Skeletal muscle satellite cell (primary cell): ENCODE results near the gene ABCF3.

Experiments used
- H3K27me3 ChIP-seq: 2 replicates; pipeline ENCODE4 v1.7.0; 2013; ENCODE audit warnings: low read length; ENCODE audit not compliant: control insufficient read depth, insufficient read depth
- H3K36me3 ChIP-seq: 2 replicates; pipeline ENCODE4 v1.7.0; 2013; ENCODE audit warnings: mild to moderate bottlenecking, control low read depth, low read length; ENCODE audit not compliant: insufficient read depth
- H3K4me1 ChIP-seq: 2 replicates; pipeline ENCODE4 v1.7.0; 2013; ENCODE audit warnings: low read length; ENCODE audit not compliant: control insufficient read depth, insufficient read depth
- H3K4me2 ChIP-seq: 2 replicates; pipeline ENCODE4 v1.7.0; 2013; ENCODE audit warnings: mild to moderate bottlenecking, low read length
- H3K4me3 ChIP-seq: 2 replicates; pipeline ENCODE4 v1.7.0; 2013; ENCODE audit warnings: low read length
- H3K9ac ChIP-seq: 2 replicates; pipeline ENCODE4 v1.7.0; 2013; ENCODE audit warnings: mild to moderate bottlenecking, low read depth, low read length, moderate library complexity
- H3K9me3 ChIP-seq: replicated peaks from 2 replicates; pipeline ENCODE4 v1.7.0; 2013; ENCODE audit warnings: mild to moderate bottlenecking, control low read depth, low read length

ABCF3 gene

DNA sequence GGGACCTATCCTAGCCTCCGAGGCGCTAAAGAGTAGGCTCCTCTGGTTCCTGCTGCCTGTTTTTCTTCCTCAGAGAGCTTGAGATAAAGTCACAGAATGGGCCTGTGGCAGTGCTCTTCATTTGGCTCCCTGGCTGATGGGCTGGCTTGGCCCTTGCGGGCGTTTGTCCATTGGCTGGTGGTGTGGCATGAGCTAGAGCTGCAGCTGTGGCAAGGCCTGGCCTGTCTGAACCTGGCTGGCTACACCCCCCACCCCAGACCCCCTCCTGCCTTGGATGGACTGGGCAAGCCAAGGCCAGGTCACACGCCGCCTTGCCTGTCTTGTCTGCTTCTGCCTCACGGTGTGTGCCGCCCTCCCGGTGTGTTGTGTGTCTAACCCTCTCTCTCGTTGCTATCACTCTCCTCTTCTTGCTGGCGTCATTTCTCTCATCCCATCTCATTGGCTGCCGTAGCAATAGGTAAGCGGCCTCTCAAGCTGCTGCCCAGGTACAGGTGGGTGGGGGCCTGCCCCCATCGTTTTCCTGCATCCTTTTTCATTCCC, 8.2 kb upstream of the ABCF3 start:
- Histone ChIP-seq H3K4me3 (peak overlapping the region; percentile 99), H3K4me1 (peaks cover 54% of the 10 kb centered on the region), H3K36me3 (peaks cover 70% of the 10 kb centered on the region), H3K4me2 (peak overlapping the region; percentile 95), H3K27me3 (no peaks in the 10 kb centered on the region), H3K9ac (peak overlapping the region; percentile 99), H3K9me3 (no peaks in the 10 kb centered on the region)

DNA sequence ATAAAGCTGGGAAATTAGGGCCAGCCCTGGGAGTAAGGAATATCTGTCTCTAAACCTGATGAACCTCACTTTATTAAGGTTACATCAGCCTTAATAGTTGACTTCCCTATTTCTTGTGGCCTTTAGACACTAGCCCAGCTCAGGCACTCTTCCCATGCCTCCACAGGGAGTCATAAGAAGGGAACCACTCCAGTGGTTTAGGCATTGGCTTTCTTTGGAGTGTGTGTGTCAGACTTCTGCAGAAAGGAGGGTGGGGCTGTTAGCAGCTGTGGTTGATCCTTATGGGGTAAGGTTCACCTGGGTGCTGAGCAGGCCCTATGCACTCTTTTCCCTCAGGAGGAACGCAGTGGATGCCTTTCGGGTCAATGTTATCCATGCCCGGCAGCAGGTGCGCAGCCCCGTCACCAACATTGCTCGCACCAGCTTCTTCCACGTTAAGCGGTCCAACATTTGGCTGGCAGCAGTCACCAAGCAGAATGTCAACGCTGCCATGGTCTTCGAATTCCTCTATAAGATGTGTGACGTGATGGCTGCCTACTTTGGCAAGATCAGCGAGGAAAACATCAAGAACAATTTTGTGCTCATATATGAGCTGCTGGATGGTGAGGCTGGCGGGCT, 7.4 kb upstream of the ABCF3 start:
- Histone ChIP-seq H3K27me3 (no peaks in the 10 kb centered on the region), H3K36me3 (peaks cover 76% of the 10 kb centered on the region), H3K4me1 (peaks cover 46% of the 10 kb centered on the region), H3K9me3 (no peaks in the 10 kb centered on the region), H3K4me3 (no peak overlapping the region), H3K4me2 (peak overlapping the region; percentile 95), H3K9ac (peak overlapping the region; percentile 99)

DNA sequence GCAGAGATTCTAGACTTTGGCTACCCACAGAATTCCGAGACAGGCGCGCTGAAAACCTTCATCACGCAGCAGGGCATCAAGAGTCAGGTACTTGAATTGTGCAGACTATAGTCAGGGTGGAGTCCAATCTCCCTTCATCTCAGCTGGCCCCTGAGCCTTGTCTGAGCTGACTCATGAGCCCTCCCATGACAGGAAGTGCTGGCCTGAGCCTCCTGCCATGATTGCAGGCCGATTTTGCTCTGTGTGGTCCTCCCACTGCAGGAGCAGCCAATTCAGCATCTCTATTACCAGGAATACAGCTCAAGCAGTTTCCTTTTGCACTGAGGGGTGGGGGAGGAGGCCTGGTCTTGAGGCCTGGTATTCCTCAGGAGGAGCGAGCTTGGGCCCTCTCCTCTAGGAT, 5.8 kb upstream of the ABCF3 start:
- H3K9me3 ChIP-seq = no peaks in the 10 kb centered on the region
- peaks cover 42% of the 10 kb centered on the region for H3K4me1 ChIP-seq
- peak overlapping the region; percentile 10 for H3K4me2 ChIP-seq
- no peak overlapping the region for H3K9ac ChIP-seq
- H3K27me3 ChIP-seq = no peaks in the 10 kb centered on the region
- H3K4me3 ChIP-seq = no peak overlapping the region
- peaks cover 87% of the 10 kb centered on the region for H3K36me3 ChIP-seq

DNA sequence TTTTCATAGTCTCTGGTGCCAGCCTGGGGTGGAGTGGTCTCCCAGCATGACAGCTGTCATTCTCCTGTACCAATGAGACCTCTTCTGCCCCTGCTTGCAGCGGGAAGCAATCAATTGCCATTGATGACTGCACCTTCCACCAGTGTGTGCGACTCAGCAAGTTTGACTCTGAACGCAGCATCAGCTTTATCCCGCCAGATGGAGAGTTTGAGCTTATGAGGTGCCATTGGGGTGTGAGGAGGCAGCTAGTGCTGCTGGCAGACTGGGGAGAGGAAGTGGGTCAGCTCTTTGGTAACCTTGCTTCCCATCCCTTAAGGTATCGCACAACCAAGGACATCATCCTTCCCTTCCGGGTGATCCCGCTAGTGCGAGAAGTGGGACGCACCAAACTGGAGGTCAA, 4.4 kb upstream of the ABCF3 start:
- no peak overlapping the region for H3K4me2 ChIP-seq
- no peaks in the 10 kb centered on the region for H3K9me3 ChIP-seq
- H3K27me3 ChIP-seq = no peaks in the 10 kb centered on the region
- H3K36me3 ChIP-seq = peaks cover 86% of the 10 kb centered on the region
- no peak overlapping the region for H3K9ac ChIP-seq
- peaks cover 49% of the 10 kb centered on the region for H3K4me1 ChIP-seq
- no peak overlapping the region for H3K4me3 ChIP-seq

DNA sequence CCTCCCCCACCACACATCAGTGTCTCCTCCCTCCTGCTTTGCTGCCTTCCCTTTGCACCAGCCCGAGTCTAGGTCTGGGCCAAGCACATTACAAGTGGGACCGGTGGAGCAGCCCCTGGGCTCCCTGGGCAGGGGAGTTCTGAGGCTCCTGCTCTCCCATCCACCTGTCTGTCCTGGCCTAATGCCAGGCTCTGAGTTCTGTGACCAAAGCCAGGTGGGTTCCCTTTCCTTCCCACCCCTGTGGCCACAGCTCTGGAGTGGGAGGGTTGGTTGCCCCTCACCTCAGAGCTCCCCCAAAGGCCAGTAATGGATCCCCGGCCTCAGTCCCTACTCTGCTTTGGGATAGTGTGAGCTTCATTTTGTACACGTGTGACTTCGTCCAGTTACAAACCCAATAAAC, 2.3 kb upstream of the ABCF3 start:
- no peak overlapping the region for H3K9ac ChIP-seq
- no peaks in the 10 kb centered on the region for H3K9me3 ChIP-seq
- no peaks in the 10 kb centered on the region for H3K27me3 ChIP-seq
- H3K4me1 ChIP-seq = peaks cover 36% of the 10 kb centered on the region
- no peak overlapping the region for H3K4me3 ChIP-seq
- no peak overlapping the region for H3K4me2 ChIP-seq
- H3K36me3 ChIP-seq = peaks cover 76% of the 10 kb centered on the region

DNA sequence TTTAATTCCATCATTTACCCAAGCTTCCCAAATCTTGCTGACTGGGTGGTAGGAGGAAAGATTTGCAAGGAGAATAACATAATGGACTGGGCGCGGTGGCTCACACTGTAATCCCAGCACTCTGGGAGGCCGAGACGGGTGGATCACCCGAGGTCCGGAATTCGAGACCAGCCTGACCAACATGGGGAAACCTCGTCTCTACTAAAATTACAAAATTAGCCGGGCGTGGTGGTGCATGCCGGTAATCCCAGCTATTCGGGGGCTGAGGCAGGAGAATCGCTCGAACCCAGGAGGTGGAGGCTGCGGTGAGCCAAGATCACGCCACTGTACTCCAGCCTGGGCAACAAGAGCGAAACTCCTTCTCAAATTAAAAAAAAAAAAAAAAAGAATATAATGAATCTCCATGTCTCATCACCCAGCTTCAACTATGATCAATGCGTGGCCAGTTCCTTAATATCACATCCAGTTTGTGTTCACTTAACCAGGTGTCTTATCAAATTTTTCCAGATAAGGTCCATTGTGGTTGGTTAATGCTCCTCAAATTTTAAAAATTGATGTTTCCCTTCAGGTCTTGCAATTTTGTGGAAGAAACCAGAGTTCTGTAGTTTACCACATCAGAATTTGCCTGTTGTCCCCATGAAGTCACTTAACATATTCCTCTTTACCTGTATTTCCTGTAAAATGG, 1.3 kb upstream of the ABCF3 start:
- H3K27me3 ChIP-seq = no peaks in the 10 kb centered on the region
- peak overlapping the region; percentile 82 for H3K4me2 ChIP-seq
- H3K9me3 ChIP-seq = no peaks in the 10 kb centered on the region
- peaks cover 76% of the 10 kb centered on the region for H3K36me3 ChIP-seq
- no peak overlapping the region for H3K4me3 ChIP-seq
- peaks cover 26% of the 10 kb centered on the region for H3K4me1 ChIP-seq
- H3K9ac ChIP-seq = peak overlapping the region; percentile 73

DNA sequence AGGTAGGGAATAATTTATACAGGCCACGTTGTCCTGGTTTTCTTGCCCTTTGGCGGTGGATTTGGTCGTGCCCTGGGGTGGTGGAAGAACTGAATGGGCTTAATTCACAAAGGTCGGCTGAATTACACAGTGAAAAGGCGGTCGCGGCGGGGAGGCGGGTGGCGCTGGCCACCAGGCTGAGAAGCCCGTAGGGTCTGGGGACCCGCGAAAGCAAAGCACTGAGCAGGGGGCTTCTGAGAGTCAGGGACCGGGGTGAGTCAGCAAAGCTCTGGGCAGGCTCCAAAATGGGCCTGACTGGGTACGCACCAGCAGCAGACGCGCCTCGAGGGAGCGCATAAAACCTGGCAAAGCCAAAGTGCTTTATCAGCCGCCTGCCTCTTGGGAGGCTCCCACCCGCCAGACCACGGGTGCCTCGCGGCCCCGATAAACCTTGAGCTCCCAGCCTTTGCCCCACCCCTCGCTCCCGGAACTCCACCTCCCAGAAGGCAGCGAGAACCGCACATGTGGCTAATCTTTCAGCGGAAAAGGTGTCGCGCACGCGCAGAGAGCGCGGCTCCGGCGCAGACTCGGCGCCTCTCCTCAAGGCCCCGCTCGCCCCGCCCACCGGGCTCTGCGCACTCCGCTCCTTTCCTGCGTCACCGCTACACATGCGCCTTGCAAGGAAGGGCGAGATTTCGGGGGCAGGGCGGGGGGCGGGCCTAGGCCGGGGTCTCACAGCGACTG, 377 bp upstream of the ABCF3 start:
- peaks cover 18% of the 10 kb centered on the region for H3K4me1 ChIP-seq
- peak overlapping the region; percentile 88 for H3K4me2 ChIP-seq
- H3K4me3 ChIP-seq = peak overlapping the region; percentile 91
- no peaks in the 10 kb centered on the region for H3K9me3 ChIP-seq
- H3K9ac ChIP-seq = peak overlapping the region; percentile 95
- H3K36me3 ChIP-seq = peaks cover 76% of the 10 kb centered on the region
- no peaks in the 10 kb centered on the region for H3K27me3 ChIP-seq

DNA sequence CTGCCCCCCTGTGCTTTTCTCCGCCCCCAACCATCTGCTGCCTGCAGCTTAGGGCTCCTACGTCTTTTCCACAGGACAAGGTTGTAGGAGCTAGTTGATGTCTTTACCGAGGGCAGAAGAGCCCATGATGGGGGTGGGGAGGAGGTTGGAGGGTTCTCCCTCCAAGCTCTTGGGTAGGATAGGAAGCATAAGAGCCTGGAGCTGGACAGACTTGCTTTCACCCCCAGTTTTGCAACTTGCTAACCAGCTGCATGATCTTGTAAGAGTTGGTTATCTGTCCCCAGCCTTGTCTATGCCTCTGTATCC, 856 bp downstream of the ABCF3 start:
- Histone ChIP-seq H3K4me1 (peaks cover 18% of the 10 kb centered on the region), H3K4me2 (peak overlapping the region; percentile 88), H3K27me3 (no peaks in the 10 kb centered on the region), H3K36me3 (peaks cover 73% of the 10 kb centered on the region), H3K9me3 (no peaks in the 10 kb centered on the region), H3K4me3 (peak overlapping the region; percentile 91), H3K9ac (peak overlapping the region; percentile 95)

DNA sequence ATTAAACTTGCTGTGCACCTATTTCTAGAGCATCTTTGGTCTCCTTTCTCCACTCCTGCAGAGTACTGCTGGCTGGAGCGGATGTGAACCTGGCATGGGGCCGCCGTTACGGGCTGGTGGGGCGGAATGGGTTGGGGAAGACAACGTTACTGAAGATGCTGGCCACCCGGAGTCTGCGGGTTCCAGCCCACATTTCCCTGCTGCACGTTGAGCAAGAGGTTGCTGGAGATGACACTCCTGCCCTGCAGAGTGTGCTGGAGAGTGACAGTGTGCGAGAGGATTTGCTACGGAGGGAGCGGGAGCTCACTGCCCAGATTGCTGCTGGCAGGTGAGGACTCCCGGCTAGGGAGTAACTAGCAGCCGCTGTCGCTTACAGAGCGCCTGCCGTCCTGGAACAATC, 2.1 kb downstream of the ABCF3 start:
- H3K4me1 ChIP-seq = peaks cover 18% of the 10 kb centered on the region
- H3K9ac ChIP-seq = no peak overlapping the region
- H3K27me3 ChIP-seq = no peaks in the 10 kb centered on the region
- H3K4me3 ChIP-seq = no peak overlapping the region
- no peak overlapping the region for H3K4me2 ChIP-seq
- H3K36me3 ChIP-seq = peaks cover 72% of the 10 kb centered on the region
- no peaks in the 10 kb centered on the region for H3K9me3 ChIP-seq

DNA sequence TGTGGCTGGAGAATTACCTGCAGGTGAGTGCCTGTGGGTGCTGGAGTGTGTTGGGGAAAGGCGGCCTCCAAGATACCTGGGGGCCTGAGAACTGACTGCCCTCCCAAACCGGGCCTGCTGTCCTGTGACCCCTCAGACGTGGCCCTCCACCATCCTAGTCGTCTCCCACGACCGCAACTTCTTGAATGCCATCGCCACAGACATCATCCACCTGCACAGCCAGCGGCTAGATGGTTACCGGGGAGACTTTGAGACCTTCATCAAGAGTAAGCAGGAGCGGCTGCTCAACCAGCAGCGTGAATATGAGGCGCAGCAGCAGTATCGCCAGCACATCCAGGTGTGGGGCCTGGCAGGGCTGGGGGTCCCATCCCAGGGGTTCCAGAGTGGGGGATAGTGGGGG, 3.4 kb downstream of the ABCF3 start:
- Histone ChIP-seq H3K4me3 (no peak overlapping the region), H3K36me3 (peaks cover 72% of the 10 kb centered on the region), H3K27me3 (no peaks in the 10 kb centered on the region), H3K9ac (no peak overlapping the region), H3K4me1 (peaks cover 18% of the 10 kb centered on the region), H3K4me2 (no peak overlapping the region), H3K9me3 (no peaks in the 10 kb centered on the region)

DNA sequence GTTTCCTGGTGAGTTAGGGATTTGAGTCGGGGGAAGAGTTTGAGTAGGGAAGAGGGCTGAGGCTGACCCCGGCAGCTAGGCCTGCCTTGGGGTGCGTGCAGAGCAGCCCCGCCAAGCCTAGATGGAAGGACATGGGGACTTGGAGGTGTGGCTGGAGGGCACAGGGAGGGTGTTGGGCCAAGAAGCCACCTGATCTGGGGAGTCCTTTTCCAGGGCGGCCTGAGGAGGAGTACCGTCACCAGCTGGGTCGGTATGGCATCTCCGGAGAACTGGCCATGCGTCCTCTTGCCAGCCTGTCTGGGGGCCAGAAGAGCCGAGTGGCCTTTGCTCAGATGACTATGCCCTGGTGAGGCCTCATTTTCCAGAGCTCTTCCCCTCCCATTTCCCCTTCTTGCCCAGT, 6.9 kb downstream of the ABCF3 start:
- Histone ChIP-seq H3K9ac (no peak overlapping the region), H3K36me3 (peaks cover 77% of the 10 kb centered on the region), H3K4me2 (no peak overlapping the region), H3K4me3 (no peak overlapping the region), H3K4me1 (no peaks in the 10 kb centered on the region), H3K27me3 (no peaks in the 10 kb centered on the region), H3K9me3 (no peaks in the 10 kb centered on the region)
